ENCODE results near the gene COL4A4.

GRCh38 chr2:227022608-227023007 lies 141.4 kb downstream of the COL4A4 start:
- TF ChIP-seq CTCF (IDR thresholded peaks at IDR 0.05; ENCODE audit: insufficient read depth, low read length, poor library complexity, severe bottlenecking), result no peak
- no peak for TF ChIP-seq EZH2phosphoT487 (conservative IDR thresholded peaks at IDR 0.05; ENCODE audit: low read length)

Data from SU-DHL-6 (cell line).